Muscle layer of colon (tissue), 2 donors: ENCODE measurements around the gene LMAN1L.

Source experiments
- H3K27ac ChIP-seq: one replicate; pipeline ENCODE4 v1.7.0; 2013; ENCODE audit warnings: low read depth, mild to moderate bottlenecking, low read length, moderate library complexity
- H3K27me3 ChIP-seq, 2 donors: one replicate each; pipeline ENCODE4 v1.7.0; 2013; ENCODE audit warnings: low read length in 2 of 2, mild to moderate bottlenecking in 2 of 2; ENCODE audit not compliant: insufficient read depth in 2 of 2, control insufficient read depth in 1 of 2
- H3K36me3 ChIP-seq: one replicate; pipeline ENCODE4 v1.7.0; 2013; ENCODE audit warnings: mild to moderate bottlenecking, low read length; ENCODE audit not compliant: insufficient read depth
- H3K4me1 ChIP-seq: one replicate; pipeline ENCODE4 v1.7.0; 2013; ENCODE audit warnings: mild to moderate bottlenecking, low read length; ENCODE audit not compliant: insufficient read depth
- H3K4me3 ChIP-seq, 2 donors: one replicate each; pipeline ENCODE4 v1.7.0; 2013; ENCODE audit warnings: low read length in 2 of 2, low read depth in 1 of 2, mild to moderate bottlenecking in 1 of 2, moderate library complexity in 1 of 2
- H3K9ac ChIP-seq: one replicate; pipeline ENCODE4 v1.7.0; 2013; ENCODE audit warnings: low read length
- H3K9me3 ChIP-seq: one replicate; pipeline ENCODE4 v1.7.0; 2013; ENCODE audit warnings: mild to moderate bottlenecking, low read length
- donor health status: abdominal sarcoma.
- donor health status: Adenocarcinoma of cecum.

LMAN1L gene

DNA sequence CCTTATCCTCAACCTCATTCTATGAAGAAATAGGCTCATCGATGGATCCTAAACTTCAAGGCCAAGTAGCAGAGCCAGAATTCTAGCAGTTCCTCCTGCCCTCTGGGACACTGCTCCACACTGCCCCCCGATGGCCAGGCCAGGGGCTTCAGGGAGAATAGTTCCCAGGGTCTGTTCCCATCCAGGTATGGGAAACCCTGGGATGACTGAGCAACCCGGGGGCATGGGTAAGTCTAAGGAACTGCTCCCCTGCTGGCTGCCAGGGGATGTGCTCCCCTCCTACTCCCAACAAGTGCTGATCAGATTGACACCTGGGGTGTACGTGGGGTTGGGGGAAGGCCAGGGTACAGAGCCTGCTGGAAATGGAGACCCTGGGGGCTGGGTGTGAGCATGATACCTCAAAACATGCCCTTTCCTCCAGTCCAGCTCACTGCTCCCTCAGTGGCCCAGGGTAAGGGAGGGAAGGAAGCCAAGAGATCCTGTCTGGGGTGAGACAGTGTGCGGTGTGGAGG is 22.7 kb downstream of the LMAN1L start:
- Histone ChIP-seq H3K9ac (no peak overlapping the region), H3K27ac (no peak overlapping the region), H3K9me3 (no peaks in the 10 kb centered on the region), H3K36me3 (peaks cover 19% of the 10 kb centered on the region), H3K4me3 (no peak overlapping the region), H3K4me1 (peaks cover 12% of the 10 kb centered on the region), H3K27me3 (no peaks in the 10 kb centered on the region)

DNA sequence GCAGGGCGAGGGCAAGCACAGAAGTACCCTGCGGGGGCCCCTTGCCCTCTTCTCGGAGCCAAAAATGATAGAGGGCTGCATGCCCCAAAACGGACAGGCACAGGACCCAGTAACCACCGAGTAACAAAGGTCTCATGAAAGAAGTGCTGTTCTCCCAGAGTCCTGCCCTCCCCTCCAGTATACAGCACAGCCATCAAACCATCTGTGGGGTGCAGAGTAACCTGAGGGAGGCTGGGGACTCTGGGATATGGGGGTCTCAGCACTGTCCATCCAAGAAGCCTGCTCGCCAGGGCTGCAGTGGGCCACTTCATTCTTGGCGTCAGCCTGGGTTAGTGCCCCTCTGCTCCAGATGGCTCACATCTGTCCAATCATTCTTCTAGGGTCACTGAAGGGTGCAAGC is 24.2 kb downstream of the LMAN1L start:
- Histone ChIP-seq H3K9ac (no peak overlapping the region), H3K4me1 (peaks cover 5% of the 10 kb centered on the region), H3K27ac (no peak overlapping the region), H3K36me3 (peaks cover 19% of the 10 kb centered on the region), H3K9me3 (no peaks in the 10 kb centered on the region), H3K4me3 (no peak overlapping the region), H3K27me3 (no peaks in the 10 kb centered on the region)

- no peak overlapping the region for H3K4me3 ChIP-seq
- no peak overlapping the region for H3K9ac ChIP-seq
- H3K27me3 ChIP-seq: no peaks in the 10 kb centered on the region
- H3K4me1 ChIP-seq: peaks cover 12% of the 10 kb centered on the region
- H3K27ac ChIP-seq: no peak overlapping the region
- peaks cover 19% of the 10 kb centered on the region for H3K36me3 ChIP-seq
- H3K9me3 ChIP-seq: no peaks in the 10 kb centered on the region
Measured at GRCh38 chr15:74837482-74838136, 25.0 kb downstream of the LMAN1L start.

DNA sequence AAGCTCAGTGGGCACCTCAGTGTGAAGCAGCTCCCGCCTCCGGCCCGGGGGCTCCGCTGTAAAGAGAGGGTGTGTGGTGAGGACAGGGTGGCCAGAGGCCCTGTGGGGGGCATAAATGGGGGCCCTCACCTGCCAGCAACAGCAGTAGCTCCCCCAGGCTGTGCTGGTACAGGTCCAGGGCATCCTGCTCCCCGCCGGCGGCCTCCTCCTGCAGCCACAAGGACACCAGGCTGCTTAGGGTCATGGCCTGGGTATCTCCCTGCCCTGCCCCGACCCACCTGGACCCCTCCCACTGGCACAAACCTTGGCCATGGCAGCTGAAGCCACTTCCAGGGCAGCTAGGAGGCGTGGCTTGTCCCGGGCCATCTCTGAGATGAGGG is 25.5 kb downstream of the LMAN1L start:
- Histone ChIP-seq H3K4me3 (no peak overlapping the region), H3K36me3 (peaks cover 19% of the 10 kb centered on the region), H3K27me3 (no peaks in the 10 kb centered on the region), H3K4me1 (peaks cover 12% of the 10 kb centered on the region), H3K9me3 (no peaks in the 10 kb centered on the region), H3K9ac (no peak overlapping the region), H3K27ac (no peak overlapping the region)

GRCh38 chr15:74838746-74839525 is 26.3 kb downstream of the LMAN1L start:
- H3K9ac ChIP-seq: no peak overlapping the region
- no peaks in the 10 kb centered on the region for H3K27me3 ChIP-seq
- H3K36me3 ChIP-seq: peaks cover 19% of the 10 kb centered on the region
- no peaks in the 10 kb centered on the region for H3K9me3 ChIP-seq
- H3K4me1 ChIP-seq: peaks cover 19% of the 10 kb centered on the region
- no peak overlapping the region for H3K27ac ChIP-seq
- no peak overlapping the region for H3K4me3 ChIP-seq

GRCh38 chr15:74839526-74840395 is 27.1 kb downstream of the LMAN1L start:
- H3K27ac ChIP-seq: no peak overlapping the region
- H3K4me1 ChIP-seq: peaks cover 25% of the 10 kb centered on the region
- H3K9me3 ChIP-seq: no peaks in the 10 kb centered on the region
- H3K27me3 ChIP-seq: no peaks in the 10 kb centered on the region
- H3K36me3 ChIP-seq: peaks cover 26% of the 10 kb centered on the region
- no peak overlapping the region for H3K9ac ChIP-seq
- H3K4me3 ChIP-seq: no peak overlapping the region

GRCh38 chr15:74840851-74841775 is 28.5 kb downstream of the LMAN1L start:
- peaks cover 39% of the 10 kb centered on the region for H3K36me3 ChIP-seq
- H3K9me3 ChIP-seq: no peaks in the 10 kb centered on the region
- no peak overlapping the region for H3K4me3 ChIP-seq
- H3K27ac ChIP-seq: no peak overlapping the region
- H3K9ac ChIP-seq: no peak overlapping the region
- peaks cover 25% of the 10 kb centered on the region for H3K4me1 ChIP-seq
- no peaks in the 10 kb centered on the region for H3K27me3 ChIP-seq

DNA sequence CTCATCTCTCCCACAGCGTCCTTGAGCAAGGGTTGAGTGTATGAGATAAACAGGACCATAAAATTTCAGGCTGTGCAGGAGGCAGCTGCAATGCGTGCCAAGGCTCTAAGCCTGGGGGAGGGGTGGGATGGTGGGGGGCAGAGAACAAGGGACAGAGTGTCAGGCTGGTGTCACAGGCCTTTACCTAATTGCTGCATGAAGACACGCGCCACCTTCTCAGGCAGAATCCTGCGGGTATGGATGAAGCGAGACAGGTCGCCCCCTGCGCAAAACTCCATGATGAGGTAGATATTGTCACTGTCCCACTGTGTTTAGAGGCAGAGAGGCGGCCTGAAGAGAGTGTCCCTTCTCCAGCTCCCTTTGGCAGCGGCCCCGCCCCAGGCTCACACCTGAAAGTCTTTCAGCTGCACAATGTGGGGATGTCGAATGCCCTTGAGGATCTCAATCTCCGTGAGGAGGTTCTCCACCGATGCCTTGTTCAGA is 29.3 kb downstream of the LMAN1L start:
- H3K9ac ChIP-seq: no peak overlapping the region
- H3K27me3 ChIP-seq: no peaks in the 10 kb centered on the region
- peak overlapping the region in 1 of 2 donors; percentile 78 for H3K4me3 ChIP-seq
- peaks cover 33% of the 10 kb centered on the region for H3K36me3 ChIP-seq
- peaks cover 25% of the 10 kb centered on the region for H3K4me1 ChIP-seq
- H3K9me3 ChIP-seq: no peaks in the 10 kb centered on the region
- no peak overlapping the region for H3K27ac ChIP-seq

DNA sequence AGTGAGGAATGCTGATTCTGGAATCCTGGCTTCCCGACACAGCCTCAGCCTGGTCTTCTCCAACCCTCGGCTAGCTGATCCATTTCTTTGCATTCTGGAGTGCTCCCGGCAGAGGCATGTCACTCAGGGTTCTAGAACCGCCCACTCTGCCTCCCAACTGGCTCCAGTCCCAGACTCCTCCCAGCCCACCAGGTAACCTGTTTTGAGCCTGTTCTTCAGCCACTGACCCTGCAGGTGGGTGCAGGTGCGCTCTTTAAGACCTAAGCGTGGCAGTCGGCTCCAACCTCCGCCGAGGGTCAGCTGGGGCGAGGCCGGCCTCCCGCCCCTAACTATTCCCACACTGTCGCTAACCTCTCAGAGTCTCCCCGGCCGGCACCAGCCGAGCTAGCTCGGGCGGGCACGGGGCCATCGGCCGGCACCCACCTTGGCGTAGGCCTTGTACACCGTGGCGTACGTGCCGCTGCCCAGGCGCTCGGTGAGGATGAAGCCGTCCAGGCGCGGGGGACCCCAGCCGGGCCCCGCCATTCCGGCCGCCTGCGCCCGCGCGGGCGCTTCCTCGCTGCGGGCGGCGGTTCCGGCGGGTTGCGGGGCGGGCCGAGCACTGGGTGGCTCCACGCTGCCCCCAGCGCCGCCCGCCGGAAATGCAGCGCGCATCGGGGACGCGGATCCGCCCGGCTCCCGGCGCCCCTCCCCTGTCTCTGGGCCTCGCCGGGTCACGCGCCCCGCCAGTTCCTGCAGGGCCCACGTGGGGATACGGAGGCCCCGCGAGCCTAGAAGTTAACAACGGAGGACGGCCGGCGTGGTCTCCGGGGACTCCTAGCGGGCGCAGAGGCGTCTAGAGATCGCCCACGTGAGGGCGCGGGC is 30.2 kb downstream of the LMAN1L start, which contains the start of gene ULK3:
Gene ULK3 (minus strand): TSS at position 576 of the 864 bp plus-strand sequence. CDS start 51 bp downstream, at position 525.
- H3K27me3 ChIP-seq: no peaks in the 10 kb centered on the region
- H3K9ac ChIP-seq: peak within 1 kb of the TSS; percentile 71
- H3K4me1 ChIP-seq: peaks cover 25% of the 10 kb centered on the region
- H3K36me3 ChIP-seq: peaks cover 40% of the 10 kb centered on the region
- H3K4me3 ChIP-seq: peak within 1 kb of the TSS; percentile 34 to 78
- H3K27ac ChIP-seq: peak within 1 kb of the TSS; percentile 79
- no peaks in the 10 kb centered on the region for H3K9me3 ChIP-seq

DNA sequence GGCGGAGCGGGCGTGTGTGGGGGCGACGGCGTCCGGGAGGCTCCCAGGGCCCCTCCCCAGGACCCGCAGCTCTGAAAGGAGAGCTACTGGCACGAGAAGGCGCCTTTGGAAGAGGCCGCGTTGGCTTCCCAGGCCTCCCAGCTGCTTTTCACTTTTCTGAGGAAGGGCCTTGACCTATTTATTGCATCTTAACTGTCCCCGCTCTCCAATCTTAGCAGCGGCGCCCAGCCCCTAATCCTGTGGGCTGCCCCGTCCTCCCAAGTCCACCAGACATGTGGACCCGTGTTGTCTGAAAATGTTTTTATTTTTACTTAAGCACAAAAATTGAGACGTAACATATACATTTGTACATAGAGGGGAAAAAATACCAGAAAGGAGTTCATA is 30.8 kb downstream of the LMAN1L start:
- H3K9ac ChIP-seq: peak overlapping the region; percentile 8
- H3K27me3 ChIP-seq: no peaks in the 10 kb centered on the region
- H3K9me3 ChIP-seq: no peaks in the 10 kb centered on the region
- peak overlapping the region; percentile 79 for H3K27ac ChIP-seq
- H3K36me3 ChIP-seq: peaks cover 44% of the 10 kb centered on the region
- peaks cover 25% of the 10 kb centered on the region for H3K4me1 ChIP-seq
- H3K4me3 ChIP-seq: peak overlapping the region; percentile 34 to 78
